ENCODE results near the gene STK16. TPM values are rescaled to one million over a fixed set of nuclear protein-coding genes. Genes with fewer than 3 reads are reported as not detected.

The STK16 gene
- total and polyA plus RNA-seq, 2 of the 4 experiments (the other 2 are of a cell fraction) = 44.4 to 50.1 TPM

GRCh38 chr2:219205981-219206327 is 39.3 kb upstream of the STK16 start:
- peaks cover 16% of the 10 kb centered on the region for H3K4me1 ChIP-seq (ENCODE audit: control insufficient read depth, insufficient read depth, low read length)
- no TSS peak for BruUV-seq (replicated peaks)
- peaks cover 22% of the 10 kb centered on the region for H3K36me3 ChIP-seq (ENCODE audit: control insufficient read depth, insufficient read depth, low read length)
- H3K56ac ChIP-seq (ENCODE audit: extremely low read depth, insufficient read depth, low read length) = peak overlapping the region; percentile 52
- peak overlapping the region; percentile 8; the same call in 1 of the 3 replicates for H2BK15ac ChIP-seq (ENCODE audit: low read depth, low read length)
- peak overlapping the region; percentile 96 for H3K14ac ChIP-seq (replicated peaks; ENCODE audit: low read depth, low read length)
- H2AFZ ChIP-seq (replicated peaks; ENCODE audit: low read length, poor library complexity) = peak overlapping the region; percentile 98
- H3K27ac ChIP-seq (ENCODE audit: insufficient read depth, low read length) = peak overlapping the region; percentile 86
- H4K5ac ChIP-seq (ENCODE audit: low read depth, low read length) = peak overlapping the region; percentile 23
- peak overlapping the region; percentile 64 for H2BK5ac ChIP-seq (ENCODE audit: low read depth, low read length, poor library complexity, severe bottlenecking)
- H3K79me1 ChIP-seq (ENCODE audit: low read depth in 1 of 2, low read length in 2 of 2) = peaks cover 5 to 19% of the 10 kb centered on the region in 2 experiments; a peak in 3 of 4 replicates
- H3K23ac ChIP-seq (ENCODE audit: low read depth, low read length) = peak overlapping the region; percentile 88
- peak overlapping the region; percentile 51 for H3K4me3 ChIP-seq (ENCODE audit: insufficient read depth, low read depth, low read length)
- peak overlapping the region; percentile 81 for H3K4ac ChIP-seq (ENCODE audit: low read depth, low read length)
- no peaks in the 10 kb centered on the region for H3K9me3 ChIP-seq (ENCODE audit: control insufficient read depth, insufficient read depth, low read length)
- H4K91ac ChIP-seq (ENCODE audit: insufficient read depth, low read depth, low read length) = peak overlapping the region; percentile 77; the same call in 1 of the 2 replicates
- 12% methylated on average over 5 of the region's 7 CpGs; no CpG with 5 or more reads in 1 of the 2 experiments for WGBS, 2 experiments (ENCODE audit: extremely low coverage in 2 of 2, insufficient read length in 1 of 2)
- dilution Hi-C loops (cut with HindIII; ENCODE audit: low sequenced_read_pairs, unreplicated experiment) (no loop called here), in situ Hi-C loops (cut with MboI; ENCODE audit: low sequenced_read_pairs) (loop anchor here (5.0 kb wide), 1 partner anchor 34 kb away; the partner anchor contains the start of gene SLC23A3), intact Hi-C loops (cut with micrococcal nuclease) (loop anchor here (1.0 to 2.0 kb wide), 2 partner anchors 29 to 46 kb away; partner anchors contain the start of genes CNPPD1 and NHEJ1)
- TF ChIP-seq CTCF (conservative IDR thresholded peaks at IDR 0.05; ENCODE audit: low read depth, low read length) = no peak
- TF ChIP-seq RFX5 (IDR thresholded peaks at IDR 0.05; ENCODE audit: low read depth, low read length) = no peak
- TF ChIP-seq SMC3 (IDR thresholded peaks at IDR 0.05; ENCODE audit: low read depth, low read length) = no peak
- TF ChIP-seq ELK1 (IDR thresholded peaks at IDR 0.05; ENCODE audit: borderline replicate concordance, low read depth, low read length) = no peak
- TF ChIP-seq CHD1 (IDR thresholded peaks at IDR 0.05; ENCODE audit: low read depth, low read length) = no peak
- TF ChIP-seq RCOR1 (IDR thresholded peaks at IDR 0.05; ENCODE audit: insufficient replicate concordance, low read length) = no peak
- TF ChIP-seq RAD21 (IDR thresholded peaks at IDR 0.05; ENCODE audit: low read length) = no peak
- TF ChIP-seq POLR2A (IDR thresholded peaks at IDR 0.05; ENCODE audit: low read depth, low read length) = no peak
- CTCF ChIA-PET = interaction anchor here (1.0 to 1.1 kb wide), 3 partner anchors 13 to 71 kb away, joined by 3 read pairs; partner anchors contain the start of gene ABCB6
- no peak for ATAC-seq (ENCODE audit: low read depth)
- DNase-seq = no peak
- peak overlapping the region; percentile 93 for H3K9ac ChIP-seq (ENCODE audit: low read depth, low read length)
- peak overlapping the region; percentile 68 for H3K4me2 ChIP-seq (ENCODE audit: low read depth, low read length)
- H2AK9ac ChIP-seq (replicated peaks; ENCODE audit: low read depth, low read length, poor library complexity) = peak overlapping the region; percentile 95
- H2AK5ac ChIP-seq (ENCODE audit: low read depth, low read length) = peak overlapping the region; percentile 59
- peak overlapping the region; percentile 8; the same call in 1 of the 2 replicates for H3K18ac ChIP-seq (ENCODE audit: low read depth, low read length)
- no peak overlapping the region for H2BK20ac ChIP-seq (ENCODE audit: low read depth, low read length)
- POLR2A ChIA-PET (ENCODE audit: unreplicated experiment) = no interaction called here
- H4K20me1 ChIP-seq (ENCODE audit: insufficient read depth, low read length) = peaks cover 9% of the 10 kb centered on the region; the same call in 1 of the 2 replicates
- no peaks in the 10 kb centered on the region for H3K27me3 ChIP-seq (ENCODE audit: control insufficient read depth, insufficient read depth, low read length)
- H4K8ac ChIP-seq (ENCODE audit: low read depth in 2 of 2, low read length in 2 of 2) = peak overlapping the region; percentile 50 to 89
- peaks cover 8% of the 10 kb centered on the region; the same call in 1 of the 2 replicates for H3K9me1 ChIP-seq (ENCODE audit: insufficient read depth, low read length)
- H2BK120ac ChIP-seq (ENCODE audit: low read depth, low read length) = no peak overlapping the region

All from IMR-90 (cell line).